Tibial artery (tissue), 4 donors: Measurements from ENCODE around the gene E2F8.

ENCODE experiments used
- DNase-seq, 2 donors: peaks; one replicate each; pipeline ENCODE4 v3.0.0-alpha.2; 2019
- H3K27ac ChIP-seq, 2 donors: fragments of 200-600 bp; sonication (generic) in 1 of 2; 1 replicate in 1 of 2; 2 replicates in 1 of 2; pipeline ENCODE4 v1.5.1; 2018 to 2019; ENCODE audit warnings: mild to moderate bottlenecking in 1 of 2
- H3K27me3 ChIP-seq, 2 donors: fragments of 200-600 bp; sonication (generic) in 1 of 2; one replicate each; pipeline versions ENCODE4 v1.5.1 to v1.6.0; 2016 to 2019
- H3K36me3 ChIP-seq, 3 donors: fragments of 200-600 bp; sonication (generic) in 2 of 3; one replicate each; pipeline ENCODE4 v1.5.1; 2016 to 2019; ENCODE audit warnings: mild to moderate bottlenecking in 2 of 3
- H3K4me1 ChIP-seq, 4 donors: fragments of 200-600 bp; sonication (generic) in 2 of 4; 1 replicate in 3 of 4; 2 replicates in 1 of 4; pipeline ENCODE4 v1.5.1; 2016 to 2019
- H3K4me3 ChIP-seq, 2 donors: fragments of 200-600 bp; sonication (generic) in 1 of 2; 1 replicate in 1 of 2; 2 replicates in 1 of 2; pipeline ENCODE4 v1.5.1; 2018 to 2019; ENCODE audit warnings: mild to moderate bottlenecking in 2 of 2
- H3K9me3 ChIP-seq, 3 donors: fragments of 200-600 bp; sonication (generic) in 1 of 3; one replicate each; pipeline ENCODE4 v1.5.1; 2016 to 2019
- CTCF ChIP-seq, 2 experiments: fragments of 200-600 bp in 1 of 2; fragments of 450-650 bp in 1 of 2; IDR thresholded peaks; one replicate each; pipeline ENCODE4 v1.5.1; 2017 to 2019; ENCODE audit warnings: antibody characterized with exemption in 2 of 2, mild to moderate bottlenecking in 1 of 2, moderate library complexity in 1 of 2
- intact Hi-C: fragments of 100-400 bp; cut with DNase I; formaldehyde crosslinking; loops from one replicate; pipeline ENCODE4 v1.15.0; 2023; ENCODE audit warnings: low total_unique reads

The E2F8 gene

GRCh38 chr11:19187833-19188258 is 52.9 kb downstream of the E2F8 start:
- DNase-seq, result no peak
- intact Hi-C loops, result no loop called here
- Histone ChIP-seq H3K27me3 (no peaks in the 10 kb centered on the region), H3K9me3 (no peaks in the 10 kb centered on the region), H3K4me3 (no peak overlapping the region), H3K36me3 (no peaks in the 10 kb centered on the region), H3K4me1 (no peaks in the 10 kb centered on the region), H3K27ac (no peak overlapping the region)
- TF ChIP-seq CTCF (IDR thresholded peaks at IDR 0.05), result no peak

- Histone ChIP-seq H3K4me1 (no peaks in the 10 kb centered on the region), H3K4me3 (no peak overlapping the region), H3K27ac (no peak overlapping the region), H3K36me3 (no peaks in the 10 kb centered on the region), H3K9me3 (no peaks in the 10 kb centered on the region), H3K27me3 (no peaks in the 10 kb centered on the region)
- intact Hi-C loops, result no loop called here
- DNase-seq, result no peak
- no peak for TF ChIP-seq CTCF (IDR thresholded peaks at IDR 0.05)
These were observed 53.5 kb downstream of the E2F8 start for GRCh38 chr11:19187114-19187832.

GRCh38 chr11:19185516-19186052 is 55.2 kb downstream of the E2F8 start:
- Histone ChIP-seq H3K27me3 (no peaks in the 10 kb centered on the region), H3K27ac (no peak overlapping the region), H3K9me3 (no peaks in the 10 kb centered on the region), H3K36me3 (no peaks in the 10 kb centered on the region), H3K4me3 (no peak overlapping the region), H3K4me1 (no peaks in the 10 kb centered on the region)
- intact Hi-C loops, result no loop called here
- DNase-seq, result no peak
- TF ChIP-seq CTCF (IDR thresholded peaks at IDR 0.05), result no peak

- Histone ChIP-seq H3K4me3 (no peak overlapping the region), H3K27me3 (no peaks in the 10 kb centered on the region), H3K4me1 (no peaks in the 10 kb centered on the region), H3K36me3 (no peaks in the 10 kb centered on the region), H3K27ac (no peak overlapping the region), H3K9me3 (no peaks in the 10 kb centered on the region)
- no peak for DNase-seq
- no peak for TF ChIP-seq CTCF (IDR thresholded peaks at IDR 0.05)
- intact Hi-C loops, result no loop called here
These were observed 55.7 kb downstream of the E2F8 start for GRCh38 chr11:19185036-19185435.

GRCh38 chr11:19183646-19184045 is 57.1 kb downstream of the E2F8 start:
- no peak for TF ChIP-seq CTCF (IDR thresholded peaks at IDR 0.05)
- Histone ChIP-seq H3K4me1 (no peaks in the 10 kb centered on the region), H3K9me3 (no peaks in the 10 kb centered on the region), H3K27me3 (no peaks in the 10 kb centered on the region), H3K4me3 (no peak overlapping the region), H3K27ac (no peak overlapping the region), H3K36me3 (no peaks in the 10 kb centered on the region)
- intact Hi-C loops, result no loop called here
- no peak for DNase-seq
